SK-N-MC (cell line): ENCODE data around the gene SUSD4.

Experiments used
- EZH2 ChIP-seq: fragments of 200-600 bp; sonication (generic); IDR thresholded peaks from one replicate; pipeline ENCODE4 v1.6.1; 2017; ENCODE audit warnings: antibody characterized with exemption
- POLR2AphosphoS5 ChIP-seq: IDR thresholded peaks from 2 replicates; pipeline ENCODE4 v1.6.1; 2012; ENCODE audit warnings: mild to moderate bottlenecking, low read depth, low read length, borderline replicate concordance

DNA sequence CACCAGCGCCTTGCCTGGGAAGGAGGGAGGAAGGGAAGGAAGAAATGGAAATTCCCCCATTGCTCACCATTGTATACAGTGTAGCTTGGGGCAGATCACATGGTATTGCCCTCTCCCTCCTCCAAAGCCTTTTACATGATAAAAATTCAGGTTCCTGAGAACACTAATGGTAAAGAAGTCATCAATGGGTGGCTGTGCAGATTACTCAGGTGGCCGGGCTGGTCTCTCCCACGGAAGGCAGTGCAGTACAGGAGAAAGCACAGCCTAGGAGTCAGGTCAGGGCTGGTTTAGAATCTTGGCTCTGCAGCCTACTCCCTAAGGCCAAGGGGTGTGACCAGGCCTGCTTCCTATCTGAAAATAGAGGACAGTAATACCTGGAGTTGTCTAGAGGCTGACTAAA is 107.9 kb downstream of the SUSD4 start:
- TF ChIP-seq POLR2AphosphoS5 (no peak), EZH2 (no peak)
